Myocyte (in vitro differentiated cells): ENCODE measurements around the gene IKBKE. TPM values are rescaled to one million over a fixed set of nuclear protein-coding genes. Genes with fewer than 3 reads are reported as not detected.

ENCODE experiments used
- DNase-seq: peaks from one replicate; pipeline ENCODE4 v3.0.0-alpha.2; 2012; ENCODE audit warnings: low read depth
- total RNA-seq: library from RNA; depleted of rRNA; stranded (reverse); fragments of >200 nt; gene quantifications from 2 replicates; pipeline ENCODE4 v1.2.3, GENCODE V29; 2014

Gene IKBKE
- total RNA-seq, 1 donor from 2014 or later: 3.9 TPM

- DNase-seq: no peak
Measured at GRCh38 chr1:206495011-206495461, 24.8 kb downstream of the IKBKE start.

- DNase-seq: no peak
Measured at GRCh38 chr1:206495493-206496046, 25.3 kb downstream of the IKBKE start.

- DNase-seq: no peak
Measured at GRCh38 chr1:206496131-206496793, 26.0 kb downstream of the IKBKE start.

- DNase-seq: no peak
Measured at GRCh38 chr1:206497363-206497762, 27.1 kb downstream of the IKBKE start.

GRCh38 chr1:206497774-206498173 lies 27.5 kb downstream of the IKBKE start:
- no peak for DNase-seq

- DNase-seq: no peak
Measured at GRCh38 chr1:206498685-206499084, 28.4 kb downstream of the IKBKE start.

- DNase-seq: no peak
Measured at GRCh38 chr1:206500046-206500445, 29.8 kb downstream of the IKBKE start.

GRCh38 chr1:206501881-206502280 lies 31.6 kb downstream of the IKBKE start:
- no peak for DNase-seq

GRCh38 chr1:206502403-206502802 lies 32.1 kb downstream of the IKBKE start:
- DNase-seq: no peak

- DNase-seq: no peak
Measured at GRCh38 chr1:206502812-206503211, 32.5 kb downstream of the IKBKE start.

GRCh38 chr1:206503591-206504362 lies 33.5 kb downstream of the IKBKE start:
- DNase-seq: peak; percentile 97

GRCh38 chr1:206504363-206504713 lies 34.1 kb downstream of the IKBKE start:
- DNase-seq: no peak

GRCh38 chr1:206505702-206506355 lies 35.6 kb downstream of the IKBKE start:
- DNase-seq: peak; percentile 27

GRCh38 chr1:206506405-206507283 lies 36.4 kb downstream of the IKBKE start:
- DNase-seq: no peak

GRCh38 chr1:206507284-206508129 lies 37.2 kb downstream of the IKBKE start, which contains the start of gene RASSF5:
Gene RASSF5, plus strand, starts transcription at chr1:206507531. Its CDS starts 72 bp downstream, at chr1:206507603.
- DNase-seq: peak; percentile 64

GRCh38 chr1:206508130-206508889 lies 38.0 kb downstream of the IKBKE start:
- no peak for DNase-seq

- peak; percentile 36 for DNase-seq
Measured at GRCh38 chr1:206508956-206509355, 38.7 kb downstream of the IKBKE start.

- no peak for DNase-seq
Measured at GRCh38 chr1:206509612-206510257, 39.5 kb downstream of the IKBKE start.

- DNase-seq: no peak
Measured at GRCh38 chr1:206510371-206510770, 40.1 kb downstream of the IKBKE start.
